Astrocyte (in vitro differentiated cells and primary cell): ENCODE data around the gene ACKR4.

Source experiments
- EZH2 ChIP-seq: IDR thresholded peaks from 2 replicates; pipeline ENCODE4 v1.6.1; 2012; ENCODE audit warnings: mild to moderate bottlenecking, low read length, inconsistent platforms; ENCODE audit not compliant: insufficient read depth
- TF ChIP-seq, protein P1 (sequence below): IDR thresholded peaks from 2 replicates; pipeline ENCODE4 v1.5.1; 2011; ENCODE audit warnings: low read depth, mild to moderate bottlenecking, inconsistent platforms, low read length, moderate library complexity; ENCODE audit not compliant: insufficient read depth

DNA sequence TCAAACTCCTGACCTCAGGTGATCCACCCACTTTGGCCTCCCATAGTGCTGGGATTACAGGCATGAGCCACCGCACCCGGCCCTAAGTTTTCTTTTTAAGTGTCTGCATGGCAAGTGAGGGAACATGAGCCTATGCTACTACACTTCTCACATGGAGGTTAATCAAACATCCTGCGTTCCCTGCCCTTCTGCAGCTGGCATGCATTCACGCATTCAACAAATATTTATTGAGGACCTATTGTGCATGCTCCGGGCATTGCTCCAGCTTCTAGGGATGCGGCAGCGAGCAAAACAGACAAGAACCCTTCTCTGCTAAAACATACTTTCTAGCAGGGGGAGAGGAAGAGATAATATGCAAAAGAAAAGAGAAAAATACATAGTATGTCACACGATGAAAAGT is 42.6 kb upstream of the ACKR4 start:
- TF ChIP-seq, protein P1, sequence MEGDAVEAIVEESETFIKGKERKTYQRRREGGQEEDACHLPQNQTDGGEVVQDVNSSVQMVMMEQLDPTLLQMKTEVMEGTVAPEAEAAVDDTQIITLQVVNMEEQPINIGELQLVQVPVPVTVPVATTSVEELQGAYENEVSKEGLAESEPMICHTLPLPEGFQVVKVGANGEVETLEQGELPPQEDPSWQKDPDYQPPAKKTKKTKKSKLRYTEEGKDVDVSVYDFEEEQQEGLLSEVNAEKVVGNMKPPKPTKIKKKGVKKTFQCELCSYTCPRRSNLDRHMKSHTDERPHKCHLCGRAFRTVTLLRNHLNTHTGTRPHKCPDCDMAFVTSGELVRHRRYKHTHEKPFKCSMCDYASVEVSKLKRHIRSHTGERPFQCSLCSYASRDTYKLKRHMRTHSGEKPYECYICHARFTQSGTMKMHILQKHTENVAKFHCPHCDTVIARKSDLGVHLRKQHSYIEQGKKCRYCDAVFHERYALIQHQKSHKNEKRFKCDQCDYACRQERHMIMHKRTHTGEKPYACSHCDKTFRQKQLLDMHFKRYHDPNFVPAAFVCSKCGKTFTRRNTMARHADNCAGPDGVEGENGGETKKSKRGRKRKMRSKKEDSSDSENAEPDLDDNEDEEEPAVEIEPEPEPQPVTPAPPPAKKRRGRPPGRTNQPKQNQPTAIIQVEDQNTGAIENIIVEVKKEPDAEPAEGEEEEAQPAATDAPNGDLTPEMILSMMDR, result no peak
- TF ChIP-seq EZH2, result no peak
